Globus pallidus (tissue), 1 donor: Measurements from ENCODE around the gene CFAP92.

Source experiments
- DNase-seq: peaks from one replicate; pipeline ENCODE4 v3.0.0-alpha.2; 2015; ENCODE audit warnings: low spot score

CFAP92 gene

GRCh38 chr3:129004639-129005295 is 10.9 kb upstream of the CFAP92 start:
- DNase-seq = no peak

DNA sequence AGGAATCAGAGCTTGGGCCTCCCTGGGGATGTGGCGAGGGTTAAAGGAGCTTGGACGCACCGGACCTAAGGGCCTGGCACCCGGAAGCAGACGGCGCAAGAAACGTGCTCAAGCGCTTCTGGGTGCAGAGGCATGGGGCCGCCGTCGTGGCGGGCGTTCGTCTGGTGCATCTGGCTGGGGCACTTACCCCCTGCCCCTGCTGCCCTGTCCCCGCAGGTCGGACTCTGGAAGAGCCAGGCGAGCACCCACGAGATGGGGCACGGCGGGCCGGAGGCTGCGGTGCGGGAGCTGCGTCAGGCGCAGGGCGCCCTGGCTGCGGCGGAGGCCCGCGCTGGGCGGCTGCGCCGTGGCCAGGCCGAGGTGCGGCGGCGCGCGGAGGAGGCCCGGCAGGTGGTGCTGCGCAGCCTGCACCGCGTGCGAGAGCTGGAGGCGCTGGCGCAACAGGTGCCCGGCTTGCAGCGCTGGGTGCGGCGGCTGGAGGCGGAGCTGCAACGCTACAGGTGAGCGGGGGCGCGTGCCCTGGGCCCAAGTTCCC is 9.8 kb upstream of the CFAP92 start:
- no peak for DNase-seq

GRCh38 chr3:129002573-129003569 is 9.0 kb upstream of the CFAP92 start:
- DNase-seq = no peak

DNA sequence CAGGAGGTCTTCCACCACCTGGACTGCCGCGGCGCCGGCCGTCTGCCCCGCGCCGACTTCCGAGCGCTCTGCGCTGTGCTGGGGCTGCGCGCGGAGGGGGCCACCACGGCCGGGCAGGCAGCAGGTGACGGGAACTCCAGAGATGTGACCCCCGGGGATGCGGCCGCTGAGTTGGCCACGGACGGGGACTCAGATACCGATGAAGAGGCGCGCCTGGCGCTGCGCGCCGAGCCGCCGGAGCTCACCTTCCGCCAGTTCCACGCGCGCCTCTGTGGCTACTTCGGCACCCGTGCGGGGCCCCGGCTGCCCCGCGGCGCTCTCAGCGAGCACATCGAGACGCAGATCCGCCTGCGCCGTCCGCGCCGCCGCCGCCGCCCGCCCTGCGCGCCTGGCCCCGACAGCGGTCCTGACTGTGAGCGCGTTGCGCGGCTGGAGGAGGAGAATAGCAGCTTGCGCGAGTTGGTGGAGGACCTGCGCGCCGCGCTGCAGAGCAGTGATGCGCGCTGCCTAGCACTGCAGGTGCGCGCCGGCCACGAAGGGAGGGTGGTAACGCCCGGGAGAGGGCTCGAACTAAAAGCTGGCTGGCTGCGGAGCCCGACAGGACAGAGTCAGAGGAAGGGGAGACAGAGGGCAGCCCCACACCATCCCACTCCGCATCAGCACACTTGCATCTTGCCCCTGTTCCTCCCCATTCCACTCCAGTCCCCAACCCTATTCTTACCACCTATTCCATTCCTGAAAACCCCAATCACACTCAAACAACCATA is 8.1 kb upstream of the CFAP92 start:
- no peak for DNase-seq

GRCh38 chr3:129001101-129001805 is 7.4 kb upstream of the CFAP92 start, which contains the start of gene EFCC1:
TSS of gene EFCC1 (plus strand) at chr3:129001304. CDS start at chr3:129001629, 325 bp downstream.
- DNase-seq = no peak

DNA sequence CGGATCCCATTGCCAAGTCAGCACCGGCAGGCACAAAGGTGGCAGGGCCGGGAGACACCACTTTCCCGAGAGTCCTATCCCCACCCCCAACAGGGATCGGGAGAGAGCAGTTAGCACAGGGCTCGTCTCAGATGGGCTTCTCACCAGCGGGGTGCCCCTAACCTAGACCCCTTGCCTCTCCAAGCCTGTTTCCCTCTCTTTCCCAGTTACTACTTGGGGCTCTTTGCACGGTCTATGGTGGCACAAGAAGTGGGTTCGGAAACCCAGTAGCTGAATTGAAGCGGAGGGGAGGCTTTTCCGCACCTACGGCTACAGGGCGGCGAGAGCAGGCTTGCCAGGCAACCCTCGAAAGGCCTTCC is 6.8 kb upstream of the CFAP92 start:
- no peak for DNase-seq

- no peak for DNase-seq
Measured at GRCh38 chr3:128999102-128999501, 5.2 kb upstream of the CFAP92 start.

- DNase-seq = no peak
Measured at GRCh38 chr3:128998561-128998960, 4.7 kb upstream of the CFAP92 start.

GRCh38 chr3:128997486-128998133 is 3.7 kb upstream of the CFAP92 start:
- no peak for DNase-seq

DNA sequence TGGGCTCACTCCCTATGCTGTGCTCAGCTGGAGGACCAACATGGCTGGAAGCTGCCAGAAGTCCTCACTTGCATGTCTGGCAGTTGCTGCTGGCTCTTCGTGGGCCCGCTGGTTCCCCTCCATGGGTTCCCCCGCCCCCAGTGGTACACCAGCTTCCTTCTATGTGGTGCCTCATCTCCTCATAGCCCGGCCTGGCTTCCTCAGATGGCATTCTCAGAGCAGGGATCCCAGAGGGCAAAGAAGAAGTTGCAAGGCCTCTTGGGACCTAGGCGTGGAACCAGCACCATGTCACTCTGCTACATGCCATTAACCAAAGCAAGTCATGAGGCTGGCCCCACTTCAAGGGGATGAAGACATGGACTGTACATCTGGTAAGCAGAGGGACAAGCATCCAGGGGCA is 2.9 kb upstream of the CFAP92 start:
- DNase-seq = no peak

DNA sequence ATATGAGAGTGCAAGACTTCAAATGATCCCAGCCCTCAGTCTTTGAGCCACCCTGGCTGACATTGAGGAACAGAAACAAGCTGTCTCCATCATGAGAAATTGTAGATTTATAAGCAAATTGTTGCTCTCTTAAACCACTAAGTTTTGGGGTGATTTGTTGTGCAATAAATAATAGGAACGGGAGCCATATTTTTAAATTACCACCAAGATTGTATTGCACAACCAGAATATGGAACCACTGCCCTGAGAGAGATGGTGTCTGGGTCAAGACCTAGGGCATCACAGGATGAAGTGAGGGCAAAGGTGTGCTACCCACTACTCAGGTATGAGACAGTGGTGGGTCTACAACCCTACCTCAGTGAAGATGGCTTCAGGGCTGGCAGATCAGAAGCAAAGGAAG is 2.3 kb upstream of the CFAP92 start:
- no peak for DNase-seq

GRCh38 chr3:128995737-128996136 is 1.9 kb upstream of the CFAP92 start:
- DNase-seq = no peak

GRCh38 chr3:128994581-128995546 is 988 bp upstream of the CFAP92 start:
- DNase-seq = no peak

DNA sequence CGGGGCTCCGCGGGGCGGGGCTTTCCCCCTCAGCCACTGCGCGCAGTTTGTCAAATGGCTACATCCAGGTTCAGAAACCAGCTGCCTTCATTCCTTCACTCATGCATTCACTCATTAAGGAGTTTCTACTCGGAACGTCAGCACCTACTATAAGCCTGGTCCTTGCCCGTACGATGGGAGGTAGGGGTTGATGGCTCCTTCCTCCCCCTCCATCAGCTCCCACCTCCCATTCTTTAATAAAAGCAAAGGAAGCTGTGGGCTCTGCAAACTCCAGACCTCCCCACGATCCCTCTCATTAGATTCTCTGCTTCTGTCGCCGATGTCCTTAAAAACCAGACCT is 267 bp upstream of the CFAP92 start:
- DNase-seq = peak; percentile 41

DNA sequence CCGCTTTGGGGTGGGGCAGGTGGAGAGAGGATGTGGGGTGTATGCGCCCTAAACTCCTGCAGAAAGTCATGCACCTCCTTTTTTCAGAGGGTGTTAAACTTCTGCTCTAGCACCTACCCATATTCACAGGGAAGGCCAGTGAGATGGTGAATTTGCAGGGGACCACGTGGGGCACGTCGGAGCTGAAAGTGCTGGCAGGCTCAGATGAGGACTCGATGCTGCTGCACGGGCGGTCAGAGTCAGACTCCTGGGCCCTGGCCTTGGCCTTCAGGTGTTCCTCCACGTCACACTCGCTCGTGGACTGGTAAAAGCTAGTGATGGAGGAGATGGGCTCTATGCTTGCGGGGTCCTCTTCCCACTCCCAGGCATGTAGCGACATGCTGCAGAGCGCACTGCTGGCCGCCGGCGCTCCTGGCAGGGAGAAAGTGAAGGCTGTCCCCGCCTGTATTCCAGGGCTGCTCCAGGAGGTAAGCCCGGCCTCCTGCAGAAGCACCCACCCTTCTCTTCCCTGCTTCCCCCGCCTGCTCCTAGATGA is 883 bp downstream of the CFAP92 start:
- DNase-seq = no peak

DNA sequence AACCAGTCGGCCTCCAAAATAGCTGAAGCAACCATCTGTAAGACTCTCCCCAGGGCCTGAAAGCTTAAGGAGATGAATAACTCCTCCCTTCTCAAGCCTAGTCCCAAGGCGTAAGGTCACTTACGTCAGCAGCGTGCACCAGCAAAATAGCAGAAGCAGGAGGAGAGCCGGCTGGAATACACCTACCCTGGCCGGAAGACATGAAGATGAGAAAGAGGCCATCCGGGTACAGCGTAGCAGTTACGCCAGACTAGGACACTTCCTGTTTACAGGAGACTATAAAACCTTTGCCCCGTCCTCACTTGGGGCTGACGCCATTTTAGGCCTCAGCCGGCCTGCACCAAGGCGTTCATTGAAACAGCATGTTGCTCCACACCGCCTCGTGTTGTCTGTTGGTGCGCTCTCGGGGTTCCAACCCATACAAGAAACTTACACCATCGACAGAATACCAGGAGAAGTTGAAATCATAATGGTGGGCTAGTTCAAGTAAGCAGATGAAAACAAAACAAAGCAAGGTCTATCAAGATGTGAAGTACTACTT is 2.5 kb downstream of the CFAP92 start:
- DNase-seq = no peak

DNA sequence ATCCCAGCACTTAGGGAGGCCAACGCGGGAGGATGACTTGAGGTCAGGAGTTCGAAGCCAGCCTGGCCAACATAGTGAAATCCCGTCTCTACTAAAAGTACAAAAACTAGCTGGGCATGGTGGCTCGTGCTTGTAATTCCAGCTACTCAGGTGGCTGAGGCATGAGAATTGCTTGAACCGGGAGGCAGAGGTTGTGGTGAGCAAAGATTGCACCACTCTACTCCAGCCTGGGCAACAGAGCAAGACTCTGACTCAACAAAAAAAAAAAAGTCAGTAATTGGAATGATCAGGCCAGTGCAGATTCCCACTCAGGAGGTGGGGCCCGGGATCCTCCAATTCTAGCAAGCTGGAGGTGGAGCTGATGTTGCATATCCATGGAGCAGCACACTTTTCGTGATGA is 5.6 kb downstream of the CFAP92 start:
- no peak for DNase-seq

DNA sequence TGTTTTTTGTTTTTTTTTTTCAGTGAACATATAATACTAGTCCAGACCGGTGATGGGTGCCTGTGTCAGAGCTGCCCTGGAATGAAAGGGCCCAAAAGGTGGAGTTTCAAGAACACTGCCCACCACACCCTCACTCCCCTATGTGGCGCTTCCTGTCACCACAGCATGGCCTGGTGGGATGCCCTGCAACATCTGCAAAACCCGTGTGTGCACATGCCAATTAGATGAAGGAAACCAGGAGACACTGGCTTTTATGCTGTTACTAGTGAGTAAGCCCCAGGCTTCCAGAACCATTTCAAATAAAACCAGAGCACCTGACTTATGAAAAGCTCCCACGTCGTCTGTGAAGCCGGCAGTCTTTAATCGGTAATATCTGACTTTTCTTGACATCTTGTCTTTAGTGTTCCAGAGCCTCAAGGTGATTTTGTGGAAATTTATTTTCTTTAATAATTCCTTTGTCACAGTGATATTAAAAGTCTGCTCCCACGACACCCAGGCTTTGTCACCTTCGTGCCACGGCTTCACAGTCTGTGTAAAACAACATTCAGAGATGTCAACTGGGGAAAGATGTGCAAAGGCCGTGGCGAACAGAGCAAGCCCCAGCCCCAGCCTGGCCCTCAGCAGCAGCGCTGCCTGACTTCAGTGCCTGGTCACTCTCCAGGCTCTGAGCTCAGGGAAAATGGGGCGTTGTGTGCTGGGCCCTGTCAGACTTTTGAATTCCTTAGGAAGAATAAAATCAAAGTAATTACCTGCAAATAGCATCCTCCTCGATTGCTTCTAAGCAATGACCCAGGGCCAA is 6.4 kb downstream of the CFAP92 start:
- DNase-seq = no peak

DNA sequence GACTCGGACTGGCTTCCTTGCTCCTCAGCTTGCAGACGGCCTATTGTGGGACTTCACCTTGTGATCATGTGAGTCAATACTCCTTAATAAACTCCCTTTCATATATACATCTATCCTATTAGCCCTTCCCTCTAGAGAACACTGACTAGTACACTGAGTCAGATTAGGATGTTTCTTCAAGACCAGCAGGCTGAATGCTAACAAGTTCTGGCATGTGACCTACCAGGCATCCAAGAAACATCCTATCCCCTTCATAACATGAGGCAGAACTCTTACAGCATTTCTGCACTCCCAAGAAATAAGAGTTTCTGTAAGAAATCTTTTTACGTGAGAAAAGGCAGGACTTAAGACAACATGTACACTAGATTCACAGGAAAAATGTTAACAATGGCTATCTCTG is 9.3 kb downstream of the CFAP92 start:
- no peak for DNase-seq
